IMR-90 (cell line): ENCODE results near the gene BTBD2.

ENCODE experiments used
- POLR2A ChIP-seq: IDR thresholded peaks from 2 replicates; pipeline ENCODE4 v1.6.1; 2012; ENCODE audit warnings: mild to moderate bottlenecking, low read depth, low read length
- TF ChIP-seq, protein P1 (sequence below): conservative IDR thresholded peaks from 2 replicates; pipeline ENCODE4 v1.5.1; 2012; ENCODE audit warnings: mild to moderate bottlenecking, low read depth, low read length, improper control_type of control experiment

DNA sequence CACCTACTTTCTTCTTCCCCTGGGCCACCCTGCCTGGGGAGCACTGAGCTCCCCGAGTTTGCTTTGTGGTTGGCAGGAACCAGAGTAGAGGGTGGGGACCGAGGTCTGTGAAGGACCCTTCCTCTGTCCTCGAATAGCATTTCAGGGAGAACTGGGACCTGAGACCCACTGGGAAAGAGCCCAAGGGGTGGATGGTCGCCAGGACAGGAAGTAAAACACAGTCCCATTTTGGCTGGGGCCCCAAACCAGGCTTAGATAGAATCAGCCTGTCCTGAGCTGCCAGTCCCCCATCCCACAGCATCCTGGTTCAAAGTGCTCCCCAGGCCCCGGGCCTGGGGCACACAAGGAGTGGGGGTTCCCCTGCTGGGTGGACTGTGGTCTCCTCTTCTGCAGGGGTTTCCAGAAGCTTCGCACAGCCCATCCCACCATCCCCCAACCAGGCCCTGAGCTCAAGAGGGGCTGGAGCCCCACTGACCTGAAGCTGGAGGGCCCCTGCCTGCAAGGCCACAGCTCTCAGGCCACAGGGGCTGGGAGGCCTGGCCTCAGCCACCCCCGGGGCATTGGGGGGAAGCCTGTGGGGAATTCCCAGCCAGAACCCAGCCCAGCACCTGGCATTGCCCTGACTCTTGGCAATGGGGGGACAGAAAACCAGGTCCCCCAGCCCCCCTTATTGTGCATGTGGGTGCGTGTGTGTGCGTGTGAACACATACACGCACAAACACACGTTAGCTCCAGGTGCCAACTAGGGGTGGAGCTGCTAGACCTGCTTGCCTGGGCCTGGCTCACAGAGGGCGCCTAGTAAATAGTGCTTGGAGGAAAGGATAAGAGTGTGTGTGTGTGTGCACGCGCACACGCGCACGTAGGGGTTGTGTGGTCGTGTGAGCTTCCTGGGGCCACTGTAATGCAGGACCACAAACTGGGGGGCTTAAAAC, 36.5 kb upstream of the BTBD2 start:
- no peak for TF ChIP-seq POLR2A
- TF ChIP-seq, protein P1, sequence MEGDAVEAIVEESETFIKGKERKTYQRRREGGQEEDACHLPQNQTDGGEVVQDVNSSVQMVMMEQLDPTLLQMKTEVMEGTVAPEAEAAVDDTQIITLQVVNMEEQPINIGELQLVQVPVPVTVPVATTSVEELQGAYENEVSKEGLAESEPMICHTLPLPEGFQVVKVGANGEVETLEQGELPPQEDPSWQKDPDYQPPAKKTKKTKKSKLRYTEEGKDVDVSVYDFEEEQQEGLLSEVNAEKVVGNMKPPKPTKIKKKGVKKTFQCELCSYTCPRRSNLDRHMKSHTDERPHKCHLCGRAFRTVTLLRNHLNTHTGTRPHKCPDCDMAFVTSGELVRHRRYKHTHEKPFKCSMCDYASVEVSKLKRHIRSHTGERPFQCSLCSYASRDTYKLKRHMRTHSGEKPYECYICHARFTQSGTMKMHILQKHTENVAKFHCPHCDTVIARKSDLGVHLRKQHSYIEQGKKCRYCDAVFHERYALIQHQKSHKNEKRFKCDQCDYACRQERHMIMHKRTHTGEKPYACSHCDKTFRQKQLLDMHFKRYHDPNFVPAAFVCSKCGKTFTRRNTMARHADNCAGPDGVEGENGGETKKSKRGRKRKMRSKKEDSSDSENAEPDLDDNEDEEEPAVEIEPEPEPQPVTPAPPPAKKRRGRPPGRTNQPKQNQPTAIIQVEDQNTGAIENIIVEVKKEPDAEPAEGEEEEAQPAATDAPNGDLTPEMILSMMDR = no peak
